Measurements from ENCODE around the gene SLC25A29.
"Not testable (repeated sequence)": the region's sequence is repeated elsewhere in the genome, so short reads cannot be mapped to it uniquely, and the experiment has no call there.

SLC25A29 gene

DNA sequence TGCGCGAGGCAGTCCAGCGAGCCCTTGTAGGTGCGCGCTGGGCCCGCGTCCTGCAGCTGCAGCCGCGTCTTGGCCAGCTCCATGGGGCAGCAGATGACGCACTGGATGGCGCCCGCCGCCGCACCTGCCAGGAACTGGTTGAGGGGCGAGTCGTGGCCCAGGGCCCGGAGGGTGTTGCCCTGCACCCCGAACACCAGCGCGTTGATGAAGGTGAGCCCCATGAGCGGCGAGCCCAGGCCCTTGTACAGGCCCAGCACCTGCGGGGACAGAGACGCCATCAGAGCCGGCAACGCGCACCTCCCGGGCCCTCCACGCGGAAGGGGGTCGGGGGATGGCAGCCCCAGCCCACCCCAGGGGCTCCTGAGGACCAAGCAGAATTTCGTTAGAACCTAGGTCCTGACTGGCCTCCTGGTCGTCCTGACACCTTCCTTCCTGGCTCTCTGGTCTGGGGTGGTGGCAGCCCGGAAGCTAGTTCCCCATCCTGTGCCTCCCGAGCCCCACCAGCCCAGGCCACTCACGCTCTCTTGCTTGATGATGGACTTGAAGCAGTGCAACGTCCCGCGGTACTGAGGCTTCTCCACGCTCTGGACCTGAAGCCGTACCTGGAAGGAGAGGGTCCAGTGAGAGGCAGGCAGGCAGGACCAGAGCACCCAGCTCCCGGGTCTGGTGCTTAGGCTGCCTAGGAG, 13.3 kb downstream of the SLC25A29 start:
- no peak for DNase-seq

DNA sequence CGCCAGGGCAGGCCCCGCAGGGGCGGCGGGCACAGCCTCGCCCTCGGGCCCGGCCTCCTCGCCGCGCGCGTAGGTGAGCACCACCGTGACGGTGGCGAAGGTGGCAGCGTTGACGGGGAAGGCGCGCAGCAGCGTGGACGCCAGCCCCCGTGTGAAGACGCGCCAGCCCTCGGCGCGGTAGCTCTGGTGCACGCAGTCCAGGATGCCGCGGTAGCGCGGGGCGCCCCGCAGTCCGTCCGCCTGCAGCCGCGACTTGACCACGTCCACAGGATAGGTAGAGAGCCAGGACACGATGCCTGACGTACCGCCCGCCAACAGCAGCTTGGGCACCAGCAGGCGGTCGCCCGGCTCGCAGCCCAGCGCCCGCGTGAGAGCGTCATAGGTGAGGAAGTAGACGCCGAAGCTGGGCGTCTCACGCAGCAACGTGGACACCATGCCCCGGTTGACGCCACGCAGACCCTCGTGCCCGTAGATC, 13.9 kb downstream of the SLC25A29 start:
- no peak for DNase-seq

DNA sequence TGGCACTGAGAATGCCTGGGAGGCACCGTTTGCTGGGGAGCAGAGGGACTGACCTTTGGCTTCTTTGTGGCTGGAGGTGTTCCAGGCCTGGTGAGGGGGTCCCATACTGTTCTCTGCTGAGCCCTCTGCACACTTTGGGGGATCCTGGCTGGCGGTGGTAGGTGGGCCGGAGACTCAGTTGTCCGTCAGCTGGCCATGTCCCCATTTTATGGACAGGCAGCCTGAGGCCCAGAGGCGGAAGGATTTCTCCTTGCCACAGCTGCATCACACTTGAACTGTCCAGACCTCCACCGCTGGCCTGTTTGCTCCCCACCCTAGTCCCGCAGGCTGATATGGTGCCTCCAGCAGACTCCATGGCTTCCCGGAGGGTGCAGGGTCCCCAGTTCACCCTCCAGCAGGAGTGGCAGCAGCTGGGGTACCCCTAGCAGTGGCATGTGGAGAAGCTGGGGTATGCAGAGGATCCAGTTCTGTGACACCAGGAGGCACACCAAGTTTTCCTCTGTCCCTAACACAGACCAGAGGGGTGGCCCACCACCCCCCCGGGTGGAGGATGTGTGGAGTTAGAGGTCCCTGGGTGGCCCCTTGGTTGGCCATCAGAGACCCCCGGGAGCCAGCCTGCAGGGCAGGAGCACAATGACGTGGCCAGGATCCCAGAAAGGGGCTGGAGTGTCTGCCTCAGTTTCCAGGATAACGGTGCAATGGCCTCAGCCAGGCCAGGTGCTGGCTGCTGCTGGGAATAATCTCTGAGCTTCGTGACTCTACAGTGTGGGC, 14.8 kb downstream of the SLC25A29 start:
- DNase-seq, result no peak

DNA sequence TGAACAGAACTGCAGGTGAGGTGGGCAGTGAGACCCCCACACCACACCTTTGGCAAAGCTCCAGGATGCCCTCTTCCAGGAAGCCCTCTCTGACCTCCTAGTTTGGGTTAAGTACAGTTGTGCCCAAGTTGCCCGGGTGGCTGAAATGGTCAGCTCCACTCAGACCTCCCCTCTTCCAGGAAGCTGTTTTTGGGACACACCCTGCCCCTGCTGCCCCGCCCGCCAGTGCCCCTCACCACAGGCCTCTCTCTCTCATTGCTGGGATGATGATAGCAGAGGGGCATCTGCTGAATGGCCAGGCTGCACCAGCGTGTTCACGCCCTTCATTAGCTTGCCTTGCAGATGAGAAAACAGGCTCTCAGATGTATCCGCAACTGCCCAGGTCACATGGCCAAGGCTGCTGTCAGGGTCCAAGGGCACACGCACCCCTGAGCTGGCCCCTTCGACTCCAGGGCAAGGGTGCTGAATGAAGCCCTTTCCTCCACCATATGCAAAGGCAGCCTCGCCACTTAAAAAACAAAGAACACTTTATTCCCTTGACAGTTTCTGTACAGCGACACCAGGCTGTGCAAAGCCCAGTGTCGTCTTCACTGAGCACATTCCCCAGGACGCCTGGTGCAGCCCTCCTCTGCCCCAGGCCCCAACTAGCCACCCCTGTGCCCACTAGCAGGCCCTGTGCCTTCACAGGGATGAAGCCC, 15.5 kb downstream of the SLC25A29 start:
- no peak for DNase-seq

DNA sequence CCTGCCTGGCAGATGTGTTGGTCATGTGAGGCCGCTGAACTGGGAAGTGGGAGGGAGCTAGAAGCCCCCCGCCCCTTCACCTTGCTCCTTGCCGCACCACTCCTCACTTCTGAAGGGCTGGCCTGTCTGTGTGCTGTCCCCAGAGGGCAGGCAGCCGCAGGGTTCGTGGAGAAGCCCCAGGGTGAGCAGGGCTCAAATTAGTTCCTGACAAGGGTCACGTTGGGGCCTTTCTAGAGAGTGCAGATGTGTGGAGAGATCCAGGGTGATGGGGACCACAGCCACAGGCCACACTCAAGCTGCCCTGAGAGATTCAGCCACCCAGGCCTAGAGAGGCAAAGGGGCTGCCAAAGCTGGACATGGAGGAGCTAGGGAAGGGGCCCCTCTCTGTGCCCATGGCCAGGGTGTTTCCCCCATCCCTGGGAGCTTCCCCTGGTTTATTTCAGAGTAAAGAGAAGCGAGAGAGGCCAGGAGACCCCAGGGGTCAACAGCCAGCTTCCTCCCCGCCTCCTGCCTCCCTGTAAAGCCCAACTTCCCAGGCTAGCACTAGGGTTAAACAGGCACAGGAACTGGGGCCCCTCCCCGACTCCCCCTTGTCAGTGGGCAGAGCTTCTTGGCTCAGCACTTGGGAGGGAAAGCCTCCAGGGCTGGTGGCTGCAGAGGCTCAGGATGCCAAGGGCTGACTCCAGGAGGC, 16.2 kb downstream of the SLC25A29 start:
- DNase-seq, result no peak

DNA sequence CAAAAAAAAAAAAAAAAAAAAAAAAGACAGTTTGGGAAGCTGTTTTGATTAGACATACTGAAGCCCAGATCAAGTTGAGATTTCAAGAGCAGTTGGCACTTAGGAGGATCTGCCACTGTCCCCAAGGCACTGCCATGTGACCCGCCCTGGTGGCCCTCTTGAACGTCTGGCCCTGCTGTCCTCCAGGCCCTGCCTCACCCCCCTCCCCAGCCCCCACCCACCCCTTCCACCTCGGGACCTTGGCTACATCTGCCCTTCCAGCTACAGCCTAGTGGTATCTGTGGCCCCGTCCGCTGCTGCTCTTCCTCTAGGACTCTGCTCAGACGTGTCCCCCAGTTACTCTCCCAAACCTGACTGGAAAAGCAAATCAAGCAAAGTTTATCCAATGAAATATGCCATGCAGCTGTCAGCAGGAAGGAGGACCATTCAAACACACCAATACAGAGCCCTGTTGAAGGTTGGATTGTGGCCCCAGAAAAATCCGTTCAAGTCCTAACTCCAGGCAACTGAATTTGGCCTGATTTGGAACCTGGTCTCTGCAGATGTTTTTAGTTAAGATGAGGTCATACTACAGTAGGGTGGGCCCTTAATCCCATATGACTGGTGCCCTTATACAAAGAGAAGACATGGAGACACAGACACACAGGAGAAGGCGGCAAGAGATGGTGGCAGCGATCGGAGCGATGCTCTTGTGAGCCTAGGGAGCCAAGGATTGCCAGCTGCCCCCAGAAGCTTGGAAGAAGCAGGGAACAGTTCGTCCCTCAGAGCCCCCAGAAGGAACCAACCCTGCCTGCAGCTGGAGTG, 17.7 kb downstream of the SLC25A29 start:
- DNase-seq, result no peak

DNA sequence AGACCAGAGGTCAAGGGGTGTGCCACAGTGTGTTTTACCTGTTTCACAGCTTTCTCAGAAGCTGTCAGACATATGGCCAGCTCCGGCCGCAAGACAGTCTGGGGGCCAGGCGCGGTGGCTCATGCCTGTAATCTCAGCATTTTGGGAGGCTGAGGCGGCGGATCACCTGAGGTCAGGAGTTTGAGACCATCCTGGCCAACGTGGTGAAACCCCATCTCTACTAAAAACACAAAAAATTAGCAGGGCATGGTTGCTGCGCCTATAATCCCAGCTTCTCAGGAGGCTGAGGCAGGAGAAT, 18.3 kb downstream of the SLC25A29 start:
- not testable (repeated sequence) for DNase-seq

DNA sequence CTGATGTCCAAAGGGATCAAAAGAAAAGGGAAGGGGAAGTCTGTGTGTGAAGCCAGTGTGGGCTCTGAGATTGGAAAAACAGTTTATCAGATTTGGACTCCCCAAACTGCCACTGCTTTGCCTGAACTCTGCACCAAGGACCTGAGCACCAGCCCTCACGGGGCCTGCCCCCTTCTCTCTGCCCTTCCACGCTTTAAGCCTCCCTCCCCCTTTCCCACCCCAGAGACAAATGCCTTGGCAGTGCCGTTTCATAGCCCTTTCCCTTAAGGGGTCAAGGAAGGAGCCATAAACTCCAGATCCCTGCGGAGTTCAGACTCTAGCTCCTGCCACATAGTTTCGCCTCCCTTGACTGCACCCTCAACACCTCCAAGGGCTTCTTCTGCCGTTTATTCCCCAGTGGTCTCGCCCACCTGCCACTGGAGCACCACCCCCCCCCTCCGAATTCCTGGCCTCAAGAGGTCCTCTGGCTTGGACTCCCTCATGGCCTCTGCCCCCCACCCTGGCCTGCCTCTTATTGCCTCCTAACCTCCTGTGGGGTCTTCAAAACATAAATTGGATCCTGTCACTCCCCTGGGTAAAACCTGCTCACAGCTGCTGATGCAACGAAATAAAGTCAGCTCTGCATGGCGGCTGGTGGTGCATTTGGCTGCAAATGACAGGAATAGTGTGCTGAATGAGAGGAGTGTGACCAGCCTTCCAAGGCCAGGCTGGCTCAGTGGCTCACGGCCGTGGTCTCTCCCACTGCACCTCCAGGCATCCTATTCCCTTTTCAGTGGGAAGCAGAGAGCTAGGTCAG, 18.8 kb downstream of the SLC25A29 start:
- no peak for DNase-seq

DNA sequence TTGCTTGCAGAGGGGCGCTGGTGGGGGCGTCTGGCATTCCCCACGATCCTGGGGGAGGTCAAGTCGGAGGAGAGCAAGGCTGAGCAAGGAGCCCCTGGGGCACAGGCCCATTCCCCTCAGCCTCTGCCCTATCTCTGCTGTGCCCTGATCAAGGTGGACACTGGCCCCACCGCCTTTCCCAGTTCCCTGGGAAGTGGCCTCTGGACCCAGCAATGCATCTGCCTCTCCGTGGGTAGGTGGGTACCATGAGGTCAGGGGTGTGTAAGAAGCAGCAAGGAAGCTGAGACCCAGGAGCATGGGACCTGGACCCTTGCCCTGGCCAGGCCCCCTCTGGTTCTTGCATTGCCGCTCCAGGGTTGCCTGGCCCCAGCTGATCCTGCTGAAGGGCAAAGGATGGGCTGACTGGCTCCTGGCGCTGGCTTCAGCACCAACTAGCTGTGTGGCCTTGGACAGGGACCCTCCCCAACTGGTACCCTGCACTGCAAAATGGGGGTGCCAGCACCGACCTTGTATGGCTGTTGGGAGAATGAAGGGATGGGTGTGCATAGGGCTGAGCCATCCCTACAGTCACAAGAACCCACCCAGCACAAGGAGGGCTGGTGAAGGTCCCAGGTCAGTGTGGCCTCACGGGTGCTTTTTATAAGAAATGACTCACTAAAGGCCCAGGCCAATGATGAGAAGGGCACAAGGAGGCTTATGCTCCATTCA, 19.6 kb downstream of the SLC25A29 start:
- DNase-seq, result no peak

DNA sequence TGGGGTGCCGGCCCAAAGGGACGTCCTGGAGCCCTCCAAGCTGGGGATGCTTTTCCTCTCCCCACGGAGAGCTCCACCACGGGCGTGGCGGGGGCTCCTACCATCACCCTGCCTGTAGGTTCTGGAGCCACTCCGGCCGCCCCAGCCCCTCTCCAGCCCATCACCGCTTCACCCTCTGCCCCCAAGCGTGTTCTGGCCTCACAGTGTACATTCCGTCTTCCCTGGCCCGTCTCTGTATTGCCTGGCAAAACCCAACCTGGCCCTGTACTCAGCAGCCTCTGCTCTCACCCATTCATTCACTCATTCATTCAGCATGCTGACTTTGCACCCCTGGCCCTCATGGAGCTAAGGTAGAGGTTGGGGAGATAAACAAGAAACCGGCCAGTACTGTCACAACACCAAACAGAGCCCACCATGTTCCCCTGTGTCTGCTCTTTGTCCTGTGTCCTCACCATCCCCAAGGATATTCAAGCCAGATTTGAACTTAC, 20.3 kb downstream of the SLC25A29 start:
- no peak for DNase-seq

DNA sequence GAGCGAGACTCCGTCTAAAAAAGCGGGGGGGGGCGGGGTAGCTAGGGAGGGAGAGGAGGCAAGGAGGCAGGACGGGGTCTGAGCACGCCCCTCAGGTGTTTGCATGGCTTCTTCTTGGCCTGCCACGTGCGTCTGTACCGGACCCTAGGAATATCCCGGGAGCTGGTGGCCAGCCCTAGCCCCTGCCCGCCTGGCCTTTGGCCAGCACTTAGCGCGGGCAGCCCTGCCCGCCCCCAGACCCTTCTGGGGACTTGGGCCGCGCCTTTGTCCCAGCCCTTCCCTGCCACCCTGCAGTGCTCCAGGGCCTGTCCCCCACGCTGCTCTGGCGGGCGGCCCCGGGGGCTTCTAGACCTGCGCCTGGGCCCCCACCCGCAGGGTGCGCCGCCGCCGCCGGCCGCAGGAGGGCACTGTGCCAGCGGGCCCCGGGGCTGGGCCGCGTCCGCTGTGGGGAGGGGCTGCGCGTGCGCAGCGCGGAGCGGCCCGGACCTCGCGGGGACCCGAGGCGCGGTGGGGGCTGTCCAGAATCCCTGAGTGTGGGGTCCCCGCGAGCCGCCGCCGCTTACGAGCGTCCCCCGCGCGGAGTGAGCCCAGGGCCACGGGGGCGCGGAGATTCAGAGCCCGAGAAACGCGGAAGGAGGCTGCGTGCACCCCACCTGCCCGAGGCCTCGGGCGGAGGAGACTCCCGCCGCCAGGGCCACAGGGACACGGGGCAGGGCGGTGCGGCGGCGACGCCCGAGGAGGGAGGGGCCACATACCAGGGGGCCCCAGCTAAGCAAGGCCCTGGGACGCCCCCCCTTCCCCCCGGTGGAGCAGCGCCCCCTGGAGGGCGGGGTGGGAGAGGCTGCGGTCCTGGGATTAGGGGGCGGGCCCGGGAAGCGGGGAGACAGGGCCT, 21.0 kb downstream of the SLC25A29 start:
- peak; percentile 63 to 86 (median 75) for DNase-seq

DNA sequence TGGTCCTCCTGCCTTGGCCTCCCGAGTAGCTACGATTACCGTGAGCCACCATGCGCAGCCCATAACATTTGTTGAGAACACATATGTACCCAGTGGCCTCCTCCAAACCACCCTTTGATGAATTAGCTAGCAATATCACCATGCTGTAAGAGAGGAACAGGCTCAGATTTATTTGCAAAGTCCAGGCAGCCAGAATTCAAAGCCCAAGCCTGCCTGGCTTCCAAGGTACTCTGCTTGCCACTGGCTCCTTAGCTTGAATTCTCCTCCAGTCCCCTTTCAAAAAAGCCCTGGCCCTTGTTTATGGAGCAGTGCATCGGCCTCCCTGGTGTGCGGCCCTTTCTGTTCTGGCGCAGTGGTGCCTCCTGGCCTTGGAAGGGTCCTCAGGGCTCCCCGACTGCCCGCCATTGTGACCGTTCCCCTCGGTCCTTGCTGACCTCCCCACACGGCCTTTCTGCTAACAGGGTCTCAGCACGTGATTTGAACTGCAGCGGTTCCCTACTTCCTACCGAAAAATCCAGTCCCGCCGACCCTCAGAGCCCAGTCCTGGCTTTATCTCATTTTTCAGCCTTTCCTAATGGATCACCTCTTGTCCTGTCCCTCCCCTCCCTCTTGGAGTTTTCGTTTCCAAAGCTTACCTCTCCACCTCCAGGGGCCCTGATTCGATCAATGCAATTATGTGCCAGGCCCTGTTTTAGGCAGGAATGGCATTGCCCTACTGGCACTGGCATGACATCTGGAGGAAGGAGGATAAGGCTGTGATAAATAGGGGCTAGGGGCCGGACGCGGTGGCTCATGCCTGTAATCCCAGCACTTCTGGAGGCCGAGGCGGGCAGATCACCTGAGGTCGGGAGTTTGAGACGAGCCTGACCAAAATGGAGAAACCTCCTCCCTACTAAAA, 22.0 kb downstream of the SLC25A29 start:
- no peak for DNase-seq

DNA sequence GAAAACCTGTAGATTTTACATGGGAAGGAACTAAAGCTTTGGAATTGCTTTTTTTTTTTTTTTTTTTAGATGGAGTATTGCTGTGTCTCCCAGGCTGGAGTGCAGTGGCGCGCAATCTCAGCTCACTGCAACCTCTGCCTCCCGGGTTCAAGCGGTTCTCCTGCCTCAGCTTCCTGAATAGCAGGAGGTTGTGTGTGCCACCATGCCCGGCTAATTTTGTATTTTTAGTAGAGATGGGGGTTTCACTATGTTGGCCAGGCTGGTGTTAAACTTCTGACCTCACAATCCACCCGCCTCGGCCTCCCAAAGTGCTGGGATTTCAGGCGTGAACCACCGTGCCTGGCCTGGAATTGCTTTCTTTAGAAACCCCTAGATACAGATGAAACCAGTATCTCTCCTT, 22.8 kb downstream of the SLC25A29 start:
- not testable (repeated sequence) for DNase-seq

DNA sequence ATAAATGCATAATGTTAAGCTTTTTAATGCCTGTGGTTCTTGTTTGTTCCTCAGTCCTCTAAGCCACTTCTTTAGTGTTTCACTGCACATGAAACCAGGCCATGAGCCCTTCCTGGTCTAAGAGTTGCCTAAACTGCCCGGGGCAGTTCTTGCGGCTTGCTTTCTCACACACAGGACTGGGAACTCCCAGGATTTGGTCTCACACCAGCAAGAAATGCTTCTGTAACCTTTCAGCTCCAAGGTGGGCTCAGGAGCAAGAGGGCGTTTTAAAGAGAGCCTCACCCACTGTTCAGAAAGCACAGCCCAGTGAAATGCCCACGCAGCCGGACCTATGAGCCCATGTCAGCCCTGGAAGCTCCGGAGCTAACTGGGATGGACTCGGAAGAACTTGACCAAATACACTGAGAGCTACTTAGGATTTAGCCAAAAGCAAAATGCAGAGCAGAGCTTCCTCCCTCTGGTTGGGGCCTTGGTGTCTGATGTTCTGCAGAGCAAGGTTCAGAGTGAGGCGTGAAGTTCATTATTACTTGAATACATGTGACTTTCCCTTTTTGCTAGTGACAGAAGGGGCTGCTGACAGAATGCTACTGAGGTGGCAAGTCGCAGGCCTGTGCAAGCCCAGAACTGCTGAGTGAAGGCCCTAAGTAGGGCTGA, 23.4 kb downstream of the SLC25A29 start:
- DNase-seq, result no peak

DNA sequence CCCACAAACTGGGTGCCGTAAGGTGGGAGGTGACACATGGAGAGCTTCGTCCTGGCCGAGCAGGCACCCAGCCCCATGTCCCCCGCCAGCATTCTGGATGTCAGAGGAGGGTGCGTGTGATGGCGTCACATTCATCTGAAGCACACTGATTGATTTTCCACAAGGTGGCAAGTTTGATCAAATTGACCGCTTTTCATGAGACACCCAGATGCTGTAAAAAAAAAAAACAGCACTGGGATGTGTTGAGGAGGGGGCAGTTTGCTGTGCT, 24.2 kb downstream of the SLC25A29 start:
- no peak for DNase-seq

DNA sequence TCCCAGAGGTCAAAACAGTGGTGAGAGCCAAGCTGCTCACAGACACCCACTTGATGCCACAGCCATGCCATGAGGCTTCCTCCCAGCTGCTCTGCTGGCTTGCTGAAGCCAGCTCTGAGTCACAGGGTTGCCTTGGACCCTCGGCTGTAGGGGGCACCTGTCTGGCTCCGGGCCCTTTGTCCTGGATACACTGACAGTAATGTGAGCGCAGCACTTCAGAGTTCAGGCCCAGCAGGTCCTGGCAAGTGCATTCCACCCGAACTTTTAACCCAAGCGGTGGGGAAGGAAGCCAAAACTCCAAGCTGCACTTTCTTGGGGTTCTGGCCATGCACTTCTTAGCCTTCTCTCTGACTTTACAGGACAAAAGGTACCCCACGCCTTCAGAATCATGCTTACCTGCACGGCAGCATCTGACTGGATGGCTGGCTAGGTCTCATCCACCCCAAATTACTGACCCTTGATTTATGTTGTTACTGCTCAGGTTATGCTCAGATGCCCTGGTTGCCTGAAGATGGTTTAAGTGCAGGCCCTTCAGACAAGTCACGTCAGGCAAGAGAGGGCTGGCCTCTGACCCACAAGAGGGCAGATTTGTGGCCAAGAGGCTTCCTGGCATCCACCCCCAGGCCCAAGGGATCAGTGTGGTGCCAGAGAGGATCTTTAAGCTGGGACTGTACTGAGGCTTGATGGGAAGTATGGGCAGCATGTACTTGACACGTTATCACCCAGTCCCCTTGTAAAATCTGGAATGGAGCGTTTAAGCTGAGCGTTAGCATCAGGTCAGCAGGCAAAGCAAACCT, 24.8 kb downstream of the SLC25A29 start:
- DNase-seq, result no peak

DNA sequence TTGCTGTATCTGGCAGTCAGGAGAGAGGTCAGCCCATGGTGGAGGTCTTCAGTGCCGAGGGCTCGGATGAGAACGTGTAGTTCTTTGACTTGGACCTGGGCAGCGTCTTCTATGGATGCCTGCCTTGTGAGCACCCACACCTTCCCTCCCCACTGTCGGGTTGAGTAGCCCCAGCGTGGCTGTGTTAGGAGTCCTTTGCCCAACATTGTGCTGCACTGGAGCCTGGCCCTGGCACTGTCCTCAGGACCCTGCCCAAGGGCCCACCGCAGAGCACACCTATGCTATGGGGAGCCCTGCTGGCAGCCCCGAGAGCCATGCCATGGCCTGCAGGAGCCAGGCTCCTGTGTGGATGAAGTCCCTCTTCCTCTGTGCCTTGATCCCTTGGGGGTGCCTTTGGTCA, 26.7 kb downstream of the SLC25A29 start:
- DNase-seq, result no peak

DNA sequence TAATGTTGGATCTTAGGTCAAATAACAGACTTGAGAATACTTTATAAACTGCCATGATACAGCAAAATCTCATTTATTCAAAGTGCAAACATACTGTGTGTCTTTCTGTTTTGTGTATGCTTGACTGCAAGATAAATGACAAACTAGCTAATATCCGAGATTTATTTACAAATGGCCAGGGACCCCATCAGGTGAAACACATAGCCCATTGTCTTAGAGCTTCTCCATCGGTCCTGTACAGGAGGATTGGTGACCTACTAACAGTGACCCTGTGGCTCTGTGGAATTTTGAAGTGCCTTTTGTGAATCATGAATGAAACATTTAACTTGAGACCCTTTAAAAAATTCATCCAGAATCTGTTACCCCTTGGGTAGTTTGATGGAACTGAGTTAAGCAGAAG, 27.1 kb downstream of the SLC25A29 start:
- no peak for DNase-seq
